ENCODE measurements around the gene SPIRE1. TPM values are rescaled to one million over a fixed set of nuclear protein-coding genes. Genes with fewer than 3 reads are reported as not detected.
"Not testable (repeated sequence)": the region's sequence is repeated elsewhere in the genome, so short reads cannot be mapped to it uniquely, and the experiment has no call there.

SPIRE1 gene
- total RNA-seq, 2 experiments from 2014 or later: 1.3 to 1.7 TPM

DNA sequence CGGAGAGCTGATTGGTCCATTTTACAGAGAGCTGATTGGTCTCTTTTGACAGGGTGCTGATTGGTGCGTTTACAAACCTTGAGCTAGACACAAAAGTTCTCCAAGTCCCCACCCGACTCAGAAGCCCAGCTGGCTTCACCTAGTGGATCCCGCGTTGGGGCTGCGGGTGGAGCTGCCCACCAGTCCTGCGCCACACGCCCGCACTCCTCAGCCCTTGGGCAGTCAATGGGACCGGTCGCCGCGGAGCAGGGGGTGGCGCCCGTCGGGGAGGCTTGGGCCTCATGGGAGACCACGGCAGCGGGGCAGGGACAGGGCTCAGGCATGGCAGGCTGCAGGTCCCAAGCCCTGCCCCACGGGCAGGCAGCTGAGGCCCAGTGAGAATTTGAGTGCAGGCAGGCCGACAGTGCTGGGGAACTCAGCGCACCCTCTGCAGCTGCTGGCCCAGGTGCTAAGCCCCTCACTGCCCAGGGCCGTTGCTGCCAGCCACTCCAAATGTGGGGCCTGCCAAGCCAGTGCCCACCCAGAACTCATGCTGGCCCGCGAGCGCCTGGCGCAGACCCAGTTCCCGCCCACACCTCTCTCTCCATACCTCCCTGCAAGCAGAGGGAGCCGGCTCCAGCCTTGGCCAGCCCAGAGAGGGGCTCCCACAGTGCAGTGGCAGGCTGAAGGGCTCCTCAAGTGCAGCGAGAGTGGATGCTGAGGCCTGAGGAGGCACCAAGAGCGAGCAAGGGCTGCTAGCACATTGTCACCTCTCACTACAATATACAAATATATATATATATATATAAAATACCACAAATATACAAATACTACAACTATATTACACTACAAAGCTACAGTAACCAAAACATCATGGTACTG is 100.7 kb downstream of the SPIRE1 start:
- Mint-ChIP-seq H3K27ac (no peak overlapping the region), H3K36me3 (ENCODE audit: low read depth) (no peaks in the 10 kb centered on the region), H3K4me3 (no peak overlapping the region), H3K4me1 (ENCODE audit: low read depth) (no peaks in the 10 kb centered on the region), H3K9me3 (peaks cover 7% of the 10 kb centered on the region), H3K27me3 (ENCODE audit: low read depth) (no peaks in the 10 kb centered on the region)
- CTCF ChIA-PET: no interaction called here
- intact Hi-C loops (cut with micrococcal nuclease): no loop called here
- DNase-seq: no peak

DNA sequence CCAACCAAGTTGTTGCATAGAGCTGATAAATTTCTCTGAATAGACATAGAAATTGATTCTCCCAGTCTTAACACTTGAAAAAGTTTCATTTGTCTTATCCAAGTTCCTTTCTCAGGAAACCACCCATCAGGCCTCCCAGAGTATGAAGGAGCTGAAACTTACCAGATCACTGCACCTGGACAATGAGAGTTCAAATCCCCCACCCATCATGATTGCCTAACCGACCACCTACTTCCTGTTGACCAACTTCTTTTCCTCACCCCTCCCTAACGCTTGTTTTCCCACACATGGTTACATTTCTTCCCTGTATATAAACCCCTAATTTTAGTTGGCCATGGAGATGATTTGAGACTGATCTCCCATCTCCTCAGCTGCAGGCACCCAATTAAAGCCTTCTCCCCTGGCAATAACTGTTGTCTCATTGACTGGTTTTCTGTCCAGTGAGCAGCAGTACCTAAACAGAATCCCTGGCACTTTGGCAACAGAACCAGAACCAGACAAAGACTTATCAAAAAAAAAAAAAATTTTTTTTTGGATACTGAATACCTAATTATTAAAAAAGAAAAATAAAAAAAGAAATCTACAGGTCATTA is 103.0 kb downstream of the SPIRE1 start:
- intact Hi-C loops (cut with micrococcal nuclease): no loop called here
- Mint-ChIP-seq H3K27me3 (ENCODE audit: low read depth) (peaks cover 2% of the 10 kb centered on the region), H3K27ac (no peak overlapping the region), H3K4me3 (no peak overlapping the region), H3K36me3 (ENCODE audit: low read depth) (no peaks in the 10 kb centered on the region), H3K9me3 (peaks cover 7% of the 10 kb centered on the region), H3K4me1 (ENCODE audit: low read depth) (no peaks in the 10 kb centered on the region)
- DNase-seq: no peak
- CTCF ChIA-PET: no interaction called here

DNA sequence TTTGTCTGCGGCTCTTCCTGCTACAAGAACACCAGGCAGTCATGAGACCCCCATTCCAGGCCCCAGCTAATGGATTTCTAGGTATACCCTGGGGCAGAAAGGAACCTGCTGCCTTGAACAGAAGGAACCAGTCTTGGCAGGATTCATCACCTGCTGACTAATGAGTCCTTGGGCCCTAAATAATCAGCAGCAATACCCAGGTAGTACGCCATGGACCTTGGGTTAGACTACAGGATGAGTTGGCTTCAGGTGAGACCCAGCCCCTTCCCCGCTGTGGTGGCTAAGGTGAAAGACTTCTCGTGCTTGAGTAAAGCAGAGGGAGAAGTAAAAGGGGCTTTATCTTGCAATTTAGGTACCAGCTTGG is 105.0 kb downstream of the SPIRE1 start:
- Mint-ChIP-seq H3K4me1 (ENCODE audit: low read depth) (no peaks in the 10 kb centered on the region), H3K9me3 (peaks cover 7% of the 10 kb centered on the region), H3K27me3 (ENCODE audit: low read depth) (peaks cover 2% of the 10 kb centered on the region), H3K4me3 (no peak overlapping the region), H3K36me3 (ENCODE audit: low read depth) (no peaks in the 10 kb centered on the region), H3K27ac (no peak overlapping the region)
- intact Hi-C loops (cut with micrococcal nuclease): no loop called here
- no peak for DNase-seq
- CTCF ChIA-PET: no interaction called here

DNA sequence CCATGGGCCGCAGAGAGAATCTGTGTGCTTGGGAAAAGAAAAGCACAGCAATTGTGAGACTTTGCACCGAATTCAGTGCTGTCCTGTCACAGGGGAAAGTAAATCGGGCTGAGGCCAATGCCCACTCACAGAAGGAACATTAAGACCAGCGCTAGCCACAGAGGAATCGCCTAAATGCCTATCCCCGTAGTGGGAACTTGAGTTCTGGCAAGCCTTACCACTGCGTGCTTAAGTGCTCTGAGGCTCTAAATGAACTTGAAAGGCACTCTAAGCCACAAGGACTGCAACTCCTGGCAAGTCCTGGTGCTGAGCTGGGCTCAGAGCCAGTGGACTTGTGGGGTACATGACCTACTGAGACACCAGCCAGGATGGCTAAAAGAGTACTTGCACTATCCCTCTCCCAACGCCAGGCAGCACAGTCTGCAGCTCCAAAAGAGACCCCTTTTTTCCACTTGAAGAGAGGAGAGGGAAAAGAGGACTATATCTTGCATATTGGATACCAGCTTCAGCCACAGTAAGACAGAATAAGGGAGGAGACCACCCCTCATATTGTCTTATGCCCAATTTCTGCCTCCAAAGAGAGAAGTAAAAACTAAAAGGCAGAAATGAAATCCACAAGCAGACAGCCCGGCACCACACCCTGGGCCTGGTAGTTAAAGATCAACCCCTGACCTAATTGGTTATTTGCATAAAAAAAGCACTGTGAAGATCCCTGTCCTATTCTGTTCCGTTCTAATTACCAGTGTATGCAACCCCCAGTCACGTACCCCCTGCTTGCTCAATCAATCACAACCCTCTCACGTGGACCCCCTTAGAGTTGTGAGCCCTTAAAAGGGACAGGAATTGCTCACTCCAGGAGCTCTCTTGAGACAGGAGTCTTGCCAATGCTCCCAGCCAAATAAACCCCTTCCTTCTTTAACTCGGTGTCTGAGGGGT is 105.7 kb downstream of the SPIRE1 start:
- DNase-seq; H3K36me3 Mint-ChIP-seq (ENCODE audit: low read depth); CTCF ChIA-PET; H3K27me3 Mint-ChIP-seq (ENCODE audit: low read depth); intact Hi-C loops (cut with micrococcal nuclease); H3K4me3 Mint-ChIP-seq; H3K9me3 Mint-ChIP-seq; H3K4me1 Mint-ChIP-seq (ENCODE audit: low read depth); H3K27ac Mint-ChIP-seq: not testable (repeated sequence)

DNA sequence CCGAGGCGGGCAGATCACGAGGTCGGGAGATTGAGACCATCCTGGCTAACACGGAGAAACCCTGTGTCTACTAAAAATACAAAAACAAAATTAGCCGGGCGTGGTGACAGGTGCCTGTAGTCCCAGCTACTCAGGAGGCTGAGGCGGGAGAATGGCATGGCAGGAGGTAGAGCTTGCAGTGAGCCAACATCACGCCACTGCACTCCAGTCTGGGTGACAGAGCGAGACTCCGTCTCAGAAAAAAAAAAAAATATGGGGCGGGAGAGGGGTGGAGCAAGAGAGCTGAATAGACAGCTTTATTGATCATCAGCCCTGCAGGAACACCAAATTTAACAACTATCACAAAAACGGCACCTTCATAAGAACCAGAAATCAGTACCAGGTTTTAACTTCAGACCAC is 106.4 kb downstream of the SPIRE1 start:
- H3K27ac Mint-ChIP-seq; H3K36me3 Mint-ChIP-seq (ENCODE audit: low read depth); DNase-seq; H3K4me3 Mint-ChIP-seq; H3K9me3 Mint-ChIP-seq; H3K4me1 Mint-ChIP-seq (ENCODE audit: low read depth); CTCF ChIA-PET; H3K27me3 Mint-ChIP-seq (ENCODE audit: low read depth); intact Hi-C loops (cut with micrococcal nuclease): not testable (repeated sequence)

DNA sequence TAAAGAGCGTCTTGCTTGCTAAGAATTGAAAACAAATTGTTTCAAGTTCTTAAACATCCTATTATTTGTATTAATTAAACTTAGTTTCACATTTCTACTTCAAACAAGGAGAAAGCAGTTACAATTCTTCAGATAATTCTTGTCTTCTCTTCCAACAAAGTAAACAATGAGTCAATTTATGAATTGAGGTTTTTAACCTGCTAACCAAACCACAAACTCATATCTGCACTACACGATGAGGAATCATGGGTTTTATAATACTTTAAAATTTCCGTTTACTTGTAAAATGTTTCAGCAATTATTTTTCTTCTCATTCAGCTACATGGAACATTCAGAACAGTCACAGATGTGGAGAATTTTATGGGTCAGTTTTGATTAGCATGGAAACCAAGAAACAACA is 114.2 kb downstream of the SPIRE1 start:
- DNase-seq: no peak
- intact Hi-C loops (cut with micrococcal nuclease): no loop called here
- H3K4me3 Mint-ChIP-seq: no peak overlapping the region
- CTCF ChIA-PET: interaction anchor here (0.7 kb wide), 1 partner anchor 276 kb away, joined by 3 read pairs; no protein-coding TSS in a partner anchor
- peaks cover 2% of the 10 kb centered on the region for H3K36me3 Mint-ChIP-seq (ENCODE audit: low read depth)
- no peaks in the 10 kb centered on the region for H3K4me1 Mint-ChIP-seq (ENCODE audit: low read depth)
- peaks cover 14% of the 10 kb centered on the region for H3K9me3 Mint-ChIP-seq
- H3K27me3 Mint-ChIP-seq (ENCODE audit: low read depth): no peaks in the 10 kb centered on the region
- H3K27ac Mint-ChIP-seq: no peak overlapping the region

DNA sequence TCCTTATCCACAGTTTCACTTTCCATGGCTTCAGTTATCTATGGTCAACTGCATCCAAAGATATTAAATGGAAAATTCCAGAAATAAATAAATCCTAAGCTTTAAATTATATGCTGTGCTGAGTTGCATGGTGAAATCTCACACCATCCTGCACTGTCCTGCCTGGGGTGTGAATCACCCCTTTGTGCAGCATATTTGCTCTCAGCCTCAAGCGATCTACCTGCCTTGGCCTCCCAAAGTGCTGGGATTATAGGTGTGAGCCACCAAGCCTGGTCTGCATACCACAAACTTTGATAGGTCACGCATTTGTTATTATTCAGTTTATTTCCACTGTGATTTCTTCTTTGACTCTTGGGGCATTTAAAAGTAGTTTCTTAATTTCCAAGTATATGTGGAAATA is 117.2 kb downstream of the SPIRE1 start:
- H3K4me1 Mint-ChIP-seq (ENCODE audit: low read depth): no peaks in the 10 kb centered on the region
- H3K36me3 Mint-ChIP-seq (ENCODE audit: low read depth): peaks cover 2% of the 10 kb centered on the region
- intact Hi-C loops (cut with micrococcal nuclease): no loop called here
- DNase-seq: no peak
- peaks cover 14% of the 10 kb centered on the region for H3K9me3 Mint-ChIP-seq
- no peak overlapping the region for H3K27ac Mint-ChIP-seq
- CTCF ChIA-PET: no interaction called here
- no peak overlapping the region for H3K4me3 Mint-ChIP-seq
- peaks cover 2% of the 10 kb centered on the region for H3K27me3 Mint-ChIP-seq (ENCODE audit: low read depth)

DNA sequence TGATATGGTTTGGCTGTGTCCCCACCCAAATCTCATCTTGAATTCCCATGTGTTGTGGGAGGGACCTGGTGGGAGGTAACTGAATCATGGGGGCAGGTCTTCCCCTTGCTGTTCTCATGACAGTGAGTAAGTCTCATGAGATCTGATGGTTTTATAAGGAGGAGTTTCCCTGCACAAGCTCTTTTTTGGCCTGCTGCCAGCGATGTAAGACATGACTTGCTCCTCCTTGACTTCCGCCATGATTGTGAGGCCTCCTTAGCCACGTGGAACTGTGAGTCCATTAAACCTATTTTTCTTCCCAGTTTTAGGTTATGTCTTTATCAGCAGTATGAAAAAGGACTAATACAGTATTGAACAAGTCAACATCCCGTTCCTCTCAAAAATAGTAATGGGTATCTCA is 118.7 kb downstream of the SPIRE1 start:
- not testable (repeated sequence) for H3K27me3 Mint-ChIP-seq (ENCODE audit: low read depth); H3K27ac Mint-ChIP-seq; H3K36me3 Mint-ChIP-seq (ENCODE audit: low read depth); DNase-seq; H3K4me3 Mint-ChIP-seq; H3K4me1 Mint-ChIP-seq (ENCODE audit: low read depth)
- CTCF ChIA-PET: interaction anchor here (0.6 kb wide), 1 partner anchor 94 kb away, joined by 3 read pairs; no protein-coding TSS in a partner anchor
- intact Hi-C loops (cut with micrococcal nuclease): loop anchor here (2.0 kb wide), 1 partner anchor 120 kb away; the partner anchor contains the start of gene SPIRE1
- peaks cover 14% of the 10 kb centered on the region for H3K9me3 Mint-ChIP-seq

DNA sequence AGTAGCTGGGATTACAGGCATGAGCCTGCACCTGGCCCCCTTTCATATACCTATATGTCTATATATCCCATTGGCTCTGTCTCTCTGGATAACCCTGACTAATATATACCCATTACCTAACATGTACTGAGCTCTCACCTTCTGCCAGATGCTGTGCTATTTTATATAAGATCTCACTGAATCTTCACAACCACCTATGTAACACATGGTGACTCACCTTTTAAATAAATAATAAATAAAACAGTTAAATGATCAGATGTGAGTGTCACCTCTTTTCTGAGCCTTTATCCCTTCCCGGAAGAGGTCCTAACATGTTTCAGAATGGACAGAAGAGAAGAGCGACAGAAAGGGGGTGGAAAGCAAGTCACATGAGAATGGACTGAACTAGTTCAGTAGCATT is 123.1 kb downstream of the SPIRE1 start:
- intact Hi-C loops (cut with micrococcal nuclease): no loop called here
- peaks cover 3% of the 10 kb centered on the region for H3K9me3 Mint-ChIP-seq
- no peak overlapping the region for H3K27ac Mint-ChIP-seq
- H3K4me1 Mint-ChIP-seq (ENCODE audit: low read depth): no peaks in the 10 kb centered on the region
- no peak for DNase-seq
- peaks cover 2% of the 10 kb centered on the region for H3K27me3 Mint-ChIP-seq (ENCODE audit: low read depth)
- H3K4me3 Mint-ChIP-seq: no peak overlapping the region
- H3K36me3 Mint-ChIP-seq (ENCODE audit: low read depth): no peaks in the 10 kb centered on the region
- CTCF ChIA-PET: interaction anchor here (0.5 kb wide), 1 partner anchor 49 kb away, joined by 3 read pairs; no protein-coding TSS in a partner anchor

DNA sequence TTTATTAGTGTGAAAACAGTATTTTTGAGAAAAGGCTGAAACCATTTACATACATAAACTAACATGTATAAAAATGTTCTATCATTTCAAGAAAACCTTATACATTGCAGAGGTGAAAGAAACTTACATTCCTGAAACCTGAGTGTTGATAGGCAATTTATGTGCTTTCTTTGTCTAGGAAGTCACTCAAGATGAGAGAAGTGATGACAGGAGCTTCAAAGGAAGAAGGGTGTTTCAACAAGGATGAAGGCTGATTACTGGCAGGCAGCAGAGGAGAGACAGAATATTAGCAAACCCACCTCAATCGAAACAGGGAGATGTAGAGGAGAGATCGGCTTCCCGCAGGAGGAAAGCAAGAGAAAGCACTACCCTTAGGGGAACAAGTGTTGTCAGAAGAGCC is 125.2 kb downstream of the SPIRE1 start:
- CTCF ChIA-PET: interaction anchor here (1.4 kb wide), 1 partner anchor 141 kb away, joined by 6 read pairs; no protein-coding TSS in a partner anchor
- intact Hi-C loops (cut with micrococcal nuclease): no loop called here
- H3K4me3 Mint-ChIP-seq: no peak overlapping the region

DNA sequence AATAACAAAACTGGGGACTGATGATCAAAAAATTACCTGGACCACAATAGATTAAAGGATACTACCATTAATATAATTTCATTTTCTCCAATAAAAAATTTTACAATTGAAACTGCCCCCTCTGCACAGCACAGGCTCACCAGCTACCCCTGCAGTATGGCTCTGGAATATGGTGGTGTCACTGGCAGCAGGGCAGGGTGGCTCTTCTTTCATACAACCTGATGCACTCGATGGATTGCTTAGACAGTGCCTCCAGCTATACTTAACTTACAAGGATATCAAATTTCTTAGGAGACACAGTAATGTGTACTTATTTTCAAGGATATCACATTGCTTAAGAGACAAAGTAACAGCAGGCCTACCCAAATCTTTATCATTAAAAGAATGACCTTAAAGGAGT is 126.2 kb downstream of the SPIRE1 start:
- Mint-ChIP-seq H3K4me3 (no peak overlapping the region), H3K27ac (no peak overlapping the region), H3K36me3 (ENCODE audit: low read depth) (no peaks in the 10 kb centered on the region), H3K9me3 (no peaks in the 10 kb centered on the region), H3K27me3 (ENCODE audit: low read depth) (peaks cover 2% of the 10 kb centered on the region), H3K4me1 (ENCODE audit: low read depth) (no peaks in the 10 kb centered on the region)
- no peak for DNase-seq
- intact Hi-C loops (cut with micrococcal nuclease): loop anchor here (2.0 kb wide), 1 partner anchor 139 kb away; no protein-coding TSS in a partner anchor
- CTCF ChIA-PET: no interaction called here

More for the DNA sequence above, 125.2 kb downstream of the SPIRE1 start:
- H3K4me1 Mint-ChIP-seq (ENCODE audit: low read depth): no peaks in the 10 kb centered on the region
- no peak for DNase-seq
- no peak overlapping the region for H3K27ac Mint-ChIP-seq
- H3K9me3 Mint-ChIP-seq: no peaks in the 10 kb centered on the region
- no peaks in the 10 kb centered on the region for H3K36me3 Mint-ChIP-seq (ENCODE audit: low read depth)
- peaks cover 2% of the 10 kb centered on the region for H3K27me3 Mint-ChIP-seq (ENCODE audit: low read depth)

DNA sequence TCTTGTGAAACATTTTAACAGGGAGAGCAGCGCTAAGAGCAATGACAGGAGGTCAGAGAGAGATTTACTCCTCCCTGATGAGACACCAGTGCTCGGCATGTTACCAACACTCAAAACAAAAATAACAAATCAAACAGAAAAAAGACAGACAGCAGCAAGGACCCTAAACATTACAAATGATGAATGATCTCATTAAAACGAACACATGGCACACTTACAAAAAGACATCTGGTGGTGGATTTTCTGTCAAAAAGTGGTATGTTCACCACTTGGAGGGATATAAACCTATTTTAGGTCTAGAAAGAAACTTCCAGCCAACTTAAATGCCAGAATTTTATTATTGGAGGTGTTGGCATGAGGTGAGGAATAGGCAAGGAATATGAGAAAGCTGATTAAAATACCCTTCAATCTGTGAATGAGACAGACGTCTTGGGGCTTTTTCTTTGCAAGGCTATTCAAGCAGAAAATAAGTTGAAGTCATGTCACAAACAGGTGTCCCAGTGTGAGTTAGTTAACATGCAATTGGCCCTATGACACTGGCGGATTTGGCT is 137.4 kb downstream of the SPIRE1 start:
- CTCF ChIA-PET: no interaction called here
- intact Hi-C loops (cut with micrococcal nuclease): no loop called here
- no peaks in the 10 kb centered on the region for H3K4me1 Mint-ChIP-seq (ENCODE audit: low read depth)
- no peaks in the 10 kb centered on the region for H3K27me3 Mint-ChIP-seq (ENCODE audit: low read depth)
- DNase-seq: no peak
- no peaks in the 10 kb centered on the region for H3K9me3 Mint-ChIP-seq
- no peaks in the 10 kb centered on the region for H3K36me3 Mint-ChIP-seq (ENCODE audit: low read depth)
- H3K27ac Mint-ChIP-seq: no peak overlapping the region
- no peak overlapping the region for H3K4me3 Mint-ChIP-seq

All from activated naive CD4-positive, alpha-beta T cell treated with anti-CD3 and anti-CD28 coated beads for 36 hours (primary cell).